ENCODE results near the gene SART3. TPM values are rescaled to one million over a fixed set of nuclear protein-coding genes. Genes with fewer than 3 reads are reported as not detected.

The SART3 gene
- total RNA-seq, 1 donor from 2014 or later, result 24.9 TPM

DNA sequence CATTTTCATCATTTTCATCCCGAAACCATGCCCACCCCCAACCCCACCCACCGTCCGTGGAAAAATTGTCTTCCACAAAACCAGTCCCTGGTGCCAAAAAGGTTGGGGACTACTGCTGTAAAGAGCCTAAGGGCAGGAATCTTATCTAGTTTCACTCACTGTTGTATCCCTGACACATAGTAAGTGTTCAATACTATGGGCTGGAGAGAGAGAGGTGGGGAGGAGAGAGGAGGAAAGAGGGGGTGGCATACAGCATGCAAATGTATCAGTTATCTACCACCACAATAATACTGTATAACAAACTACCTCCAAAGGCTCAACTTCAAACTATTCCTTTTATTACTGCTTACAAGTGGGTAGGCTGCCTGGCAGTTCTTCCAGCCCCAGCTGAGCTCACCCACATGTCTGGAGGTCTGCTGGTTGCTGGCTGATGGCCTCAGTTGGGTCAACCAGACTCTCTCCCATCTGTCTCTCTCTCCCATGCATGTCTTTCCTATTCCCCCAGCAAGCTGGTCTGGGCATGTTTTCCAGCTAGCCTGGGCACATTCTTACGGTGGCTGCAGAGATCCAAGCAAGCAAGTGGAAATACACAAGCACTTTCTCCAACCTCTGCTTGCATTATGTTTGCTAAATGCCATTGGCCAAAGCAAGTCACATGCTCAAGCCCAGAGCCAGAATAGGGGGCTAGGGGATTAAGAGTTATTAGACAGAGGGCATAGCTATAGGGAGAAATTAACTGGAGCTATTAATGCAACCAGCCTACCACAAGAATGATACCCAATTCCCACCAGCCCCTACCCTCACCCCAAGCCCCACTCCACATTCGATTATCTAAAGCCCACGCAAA is 77.5 kb downstream of the SART3 start:
- Histone ChIP-seq H3K4me1 (no peaks in the 10 kb centered on the region), H3K9me3 (replicated peaks) (peaks cover 11% of the 10 kb centered on the region), H3K36me3 (no peaks in the 10 kb centered on the region), H3K4me3 (no peak overlapping the region), H3K27me3 (ENCODE audit: low read depth) (peaks cover 68% of the 10 kb centered on the region), H3K27ac (replicated peaks) (no peak overlapping the region)
- DNase-seq, result no peak
- intact Hi-C loops (cut with micrococcal nuclease), result no loop called here
- TF ChIP-seq, protein P1, sequence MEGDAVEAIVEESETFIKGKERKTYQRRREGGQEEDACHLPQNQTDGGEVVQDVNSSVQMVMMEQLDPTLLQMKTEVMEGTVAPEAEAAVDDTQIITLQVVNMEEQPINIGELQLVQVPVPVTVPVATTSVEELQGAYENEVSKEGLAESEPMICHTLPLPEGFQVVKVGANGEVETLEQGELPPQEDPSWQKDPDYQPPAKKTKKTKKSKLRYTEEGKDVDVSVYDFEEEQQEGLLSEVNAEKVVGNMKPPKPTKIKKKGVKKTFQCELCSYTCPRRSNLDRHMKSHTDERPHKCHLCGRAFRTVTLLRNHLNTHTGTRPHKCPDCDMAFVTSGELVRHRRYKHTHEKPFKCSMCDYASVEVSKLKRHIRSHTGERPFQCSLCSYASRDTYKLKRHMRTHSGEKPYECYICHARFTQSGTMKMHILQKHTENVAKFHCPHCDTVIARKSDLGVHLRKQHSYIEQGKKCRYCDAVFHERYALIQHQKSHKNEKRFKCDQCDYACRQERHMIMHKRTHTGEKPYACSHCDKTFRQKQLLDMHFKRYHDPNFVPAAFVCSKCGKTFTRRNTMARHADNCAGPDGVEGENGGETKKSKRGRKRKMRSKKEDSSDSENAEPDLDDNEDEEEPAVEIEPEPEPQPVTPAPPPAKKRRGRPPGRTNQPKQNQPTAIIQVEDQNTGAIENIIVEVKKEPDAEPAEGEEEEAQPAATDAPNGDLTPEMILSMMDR (IDR thresholded peaks at IDR 0.05; ENCODE audit: borderline replicate concordance), result no peak

DNA sequence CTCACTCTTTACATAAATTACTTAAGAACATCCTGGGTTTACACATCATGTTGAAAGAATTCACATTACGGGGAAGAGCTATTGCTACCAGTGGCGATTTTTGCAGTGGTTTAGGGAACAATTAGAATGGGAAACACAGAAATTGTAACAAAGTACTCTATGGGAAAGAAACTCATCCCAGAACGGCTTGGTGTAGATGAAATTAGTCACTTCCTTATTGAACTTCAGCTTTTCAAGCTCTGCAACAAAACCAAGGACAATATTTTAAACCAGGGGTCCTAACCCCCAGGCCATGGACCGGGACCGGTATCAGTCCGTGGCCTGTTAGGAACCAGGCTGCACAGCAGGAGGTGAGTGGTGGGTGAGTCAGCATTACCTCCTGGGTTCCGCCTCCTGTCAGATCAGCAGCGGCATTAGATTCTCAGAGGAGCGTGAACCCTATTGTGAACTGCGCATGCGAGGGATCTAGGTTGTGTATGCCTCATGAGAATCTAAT is 78.2 kb downstream of the SART3 start:
- no peak for DNase-seq
- intact Hi-C loops (cut with micrococcal nuclease), result no loop called here

DNA sequence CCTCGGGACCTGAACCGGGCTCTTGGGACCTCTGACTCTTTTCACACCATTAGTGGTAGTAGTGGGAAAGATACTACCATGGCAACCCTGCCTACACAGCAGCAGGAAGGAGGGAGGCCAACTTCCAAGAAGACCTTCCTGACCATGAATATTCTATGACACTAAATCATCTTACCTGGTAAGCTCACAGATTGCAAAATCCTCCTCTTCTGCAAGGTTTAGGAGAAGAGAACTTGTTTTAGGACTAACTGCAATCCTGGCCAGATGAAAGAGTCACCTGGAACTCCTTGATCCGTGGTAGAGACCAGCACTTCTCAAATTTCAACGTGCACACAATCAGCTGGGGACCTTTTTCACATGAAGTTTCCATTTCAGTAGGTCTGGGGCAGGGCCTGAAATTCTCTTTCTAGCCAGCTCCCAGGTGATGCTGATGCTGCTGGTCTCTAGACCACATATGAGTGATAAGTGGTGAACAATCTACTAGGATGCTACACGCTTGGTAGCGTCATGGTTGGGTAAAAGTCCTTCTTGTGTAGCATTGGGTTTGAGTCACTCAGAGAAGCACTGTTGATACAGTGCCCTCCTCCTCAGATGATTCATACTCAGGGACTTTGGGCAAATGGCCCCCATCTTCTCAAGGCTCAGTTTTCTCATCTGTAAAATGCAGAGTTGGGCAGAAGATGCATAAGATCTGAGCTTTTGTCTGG is 81.5 kb downstream of the SART3 start:
- Histone ChIP-seq H3K4me3 (no peak overlapping the region), H3K27me3 (ENCODE audit: low read depth) (peaks cover 68% of the 10 kb centered on the region), H3K9me3 (replicated peaks) (no peaks in the 10 kb centered on the region), H3K36me3 (no peaks in the 10 kb centered on the region), H3K27ac (replicated peaks) (no peak overlapping the region), H3K4me1 (no peaks in the 10 kb centered on the region)
- TF ChIP-seq, protein P1 (IDR thresholded peaks at IDR 0.05; ENCODE audit: borderline replicate concordance), result no peak
- no peak for DNase-seq
- intact Hi-C loops (cut with micrococcal nuclease), result no loop called here

More for the DNA sequence above, 78.2 kb downstream of the SART3 start:
- peaks cover 8% of the 10 kb centered on the region for H3K9me3 ChIP-seq (replicated peaks)
- H3K27me3 ChIP-seq (ENCODE audit: low read depth), result peaks cover 68% of the 10 kb centered on the region
- no peak overlapping the region for H3K27ac ChIP-seq (replicated peaks)
- no peak overlapping the region for H3K4me3 ChIP-seq
- TF ChIP-seq, protein P1 (IDR thresholded peaks at IDR 0.05; ENCODE audit: borderline replicate concordance), result no peak
- H3K4me1 ChIP-seq, result no peaks in the 10 kb centered on the region
- no peaks in the 10 kb centered on the region for H3K36me3 ChIP-seq

DNA sequence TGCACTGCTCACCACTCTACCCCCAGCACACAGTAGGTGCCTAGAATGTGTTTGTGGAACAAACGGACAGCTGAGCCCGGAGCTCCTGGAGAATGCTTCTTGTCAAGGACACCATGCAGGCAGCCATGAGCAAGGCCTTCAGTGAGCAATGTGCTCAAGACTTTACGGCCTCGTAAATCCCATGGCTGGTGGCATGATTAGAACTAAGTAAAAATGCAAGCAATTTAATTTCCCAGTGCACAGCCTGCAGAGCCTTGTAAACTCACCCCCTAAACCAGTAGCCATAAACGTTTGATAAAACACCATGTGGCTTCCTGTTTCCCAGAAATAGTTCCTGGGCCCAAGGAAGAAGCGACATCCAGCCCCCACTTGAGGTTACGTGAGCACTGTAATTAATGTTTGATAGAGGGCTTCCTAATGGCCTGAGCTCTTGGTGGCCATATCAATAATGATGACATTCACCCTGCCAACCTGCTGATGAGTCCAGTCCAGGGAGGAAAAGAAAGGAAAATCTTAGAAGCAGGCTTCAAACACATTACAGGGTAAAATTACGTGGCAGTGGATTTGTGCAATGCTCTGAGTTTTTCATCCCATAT is 82.3 kb downstream of the SART3 start:
- Histone ChIP-seq H3K27me3 (ENCODE audit: low read depth) (peaks cover 67% of the 10 kb centered on the region), H3K4me3 (no peak overlapping the region), H3K9me3 (replicated peaks) (no peaks in the 10 kb centered on the region), H3K36me3 (no peaks in the 10 kb centered on the region), H3K27ac (replicated peaks) (no peak overlapping the region), H3K4me1 (no peaks in the 10 kb centered on the region)
- no peak for DNase-seq
- TF ChIP-seq, protein P1 (IDR thresholded peaks at IDR 0.05; ENCODE audit: borderline replicate concordance), result no peak
- intact Hi-C loops (cut with micrococcal nuclease), result no loop called here

DNA sequence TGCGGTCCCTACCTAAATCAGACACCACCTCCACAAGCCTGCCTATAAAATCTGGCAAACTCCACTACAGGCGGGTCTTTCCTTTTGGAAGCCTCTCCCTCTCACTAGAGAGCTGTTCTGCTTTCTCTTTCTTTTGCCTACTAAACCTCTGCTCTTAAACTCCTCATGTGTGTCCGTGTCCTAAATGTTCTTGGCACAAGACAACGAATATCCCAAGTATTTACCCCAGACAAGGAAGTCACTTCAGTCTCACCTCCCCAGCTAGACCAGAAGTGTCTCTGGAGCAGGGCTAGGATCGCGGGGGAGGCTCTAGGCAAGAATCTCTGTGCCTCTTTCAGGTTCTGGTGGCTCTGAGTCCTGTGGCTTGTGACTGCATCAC is 83.1 kb downstream of the SART3 start:
- TF ChIP-seq, protein P1 (IDR thresholded peaks at IDR 0.05; ENCODE audit: borderline replicate concordance), result no peak
- Histone ChIP-seq H3K4me3 (no peak overlapping the region), H3K27ac (replicated peaks) (no peak overlapping the region), H3K36me3 (no peaks in the 10 kb centered on the region), H3K9me3 (replicated peaks) (no peaks in the 10 kb centered on the region), H3K4me1 (no peaks in the 10 kb centered on the region), H3K27me3 (ENCODE audit: low read depth) (peaks cover 65% of the 10 kb centered on the region)
- intact Hi-C loops (cut with micrococcal nuclease), result no loop called here
- DNase-seq, result no peak
